HG02759 (cell line): Measurements from ENCODE around the gene FCER1G.

Experiments
- ATAC-seq: cut with Tn5 transposase; IDR thresholded peaks from one replicate; pipeline ENCODE4 v1.9.1; 2021; ENCODE audit warnings: mild to moderate bottlenecking, moderate library complexity; ENCODE audit not compliant: unreplicated experiment

The FCER1G gene

GRCh38 chr1:161261261-161262235, 46.5 kb downstream of the FCER1G start:
- peak; percentile 41 for ATAC-seq

DNA sequence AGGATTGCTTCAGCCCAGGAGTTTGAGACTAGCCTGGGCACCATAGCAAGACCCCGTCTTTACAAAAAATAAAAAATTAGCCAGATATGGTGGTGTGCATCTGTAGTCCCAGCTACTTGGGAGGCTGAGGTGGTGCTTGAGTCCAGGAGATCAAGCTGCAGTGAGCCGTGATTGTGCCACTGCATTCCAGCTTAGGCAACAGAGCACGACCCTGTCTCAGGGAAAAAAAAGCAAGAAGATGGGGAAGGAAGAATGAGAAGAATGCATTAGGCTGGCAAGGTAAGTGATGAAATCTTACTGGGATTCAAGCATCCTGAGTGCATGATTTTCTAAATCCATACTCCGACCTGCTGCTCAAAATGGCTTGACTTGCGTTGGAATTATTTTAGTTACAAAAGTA, 50.2 kb downstream of the FCER1G start:
- no peak for ATAC-seq

GRCh38 chr1:161266202-161266601, 51.1 kb downstream of the FCER1G start:
- ATAC-seq = no peak

GRCh38 chr1:161266836-161267235, 51.7 kb downstream of the FCER1G start:
- ATAC-seq = no peak

- ATAC-seq = no peak
Observed at GRCh38 chr1:161267321-161267720, 52.2 kb downstream of the FCER1G start.
